ENCODE data around the gene INTS1. TPM values are rescaled to one million over a fixed set of nuclear protein-coding genes. Genes with fewer than 3 reads are reported as not detected.

Gene INTS1
- total RNA-seq, 2 experiments from 2014 or later = 105 to 112 TPM

DNA sequence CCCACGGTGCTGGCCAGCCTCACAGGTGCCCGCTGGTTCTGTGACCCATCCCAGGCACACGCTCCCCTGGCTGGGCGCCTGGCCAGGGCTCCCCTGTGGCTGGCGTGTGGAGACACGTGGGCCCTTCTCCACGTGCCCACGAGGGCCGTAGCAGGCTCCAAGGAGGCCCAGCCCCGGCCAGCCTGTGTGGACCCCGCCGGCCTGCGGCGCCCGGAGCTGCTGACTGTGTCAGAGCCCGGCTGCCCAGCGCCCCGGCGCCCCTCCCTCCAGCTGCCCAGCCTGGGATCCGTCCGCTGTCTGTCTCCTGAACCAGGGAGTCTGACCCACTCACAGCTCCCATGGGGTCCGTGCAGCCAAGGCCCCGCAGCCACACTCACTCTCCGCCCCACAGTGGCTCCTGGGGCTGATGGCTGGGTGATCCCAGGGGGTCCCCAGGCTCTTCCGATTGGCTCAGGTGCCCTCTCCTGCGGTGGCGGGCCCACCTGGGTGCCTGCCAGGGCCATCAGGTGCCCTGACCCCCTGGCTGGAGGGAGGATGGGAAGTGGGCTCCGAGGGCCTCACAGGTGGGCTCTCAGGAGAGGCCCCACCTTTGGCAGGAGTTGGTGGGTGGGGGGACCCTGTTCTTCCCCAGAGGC is 42.2 kb upstream of the INTS1 start:
- ChIA-PET POLR2A (no interaction called here), CTCF (no interaction called here)
- Mint-ChIP-seq H3K4me1 (ENCODE audit: low read depth) (peaks cover 3% of the 10 kb centered on the region), H3K4me3 (no peak overlapping the region), H3K27me3 (ENCODE audit: low read depth) (no peaks in the 10 kb centered on the region), H3K27ac (no peak overlapping the region), H3K36me3 (ENCODE audit: low read depth) (no peaks in the 10 kb centered on the region), H3K9me3 (ENCODE audit: insufficient read depth) (no peaks in the 10 kb centered on the region)
- ATAC-seq (no peak), DNase-seq (no peak)

DNA sequence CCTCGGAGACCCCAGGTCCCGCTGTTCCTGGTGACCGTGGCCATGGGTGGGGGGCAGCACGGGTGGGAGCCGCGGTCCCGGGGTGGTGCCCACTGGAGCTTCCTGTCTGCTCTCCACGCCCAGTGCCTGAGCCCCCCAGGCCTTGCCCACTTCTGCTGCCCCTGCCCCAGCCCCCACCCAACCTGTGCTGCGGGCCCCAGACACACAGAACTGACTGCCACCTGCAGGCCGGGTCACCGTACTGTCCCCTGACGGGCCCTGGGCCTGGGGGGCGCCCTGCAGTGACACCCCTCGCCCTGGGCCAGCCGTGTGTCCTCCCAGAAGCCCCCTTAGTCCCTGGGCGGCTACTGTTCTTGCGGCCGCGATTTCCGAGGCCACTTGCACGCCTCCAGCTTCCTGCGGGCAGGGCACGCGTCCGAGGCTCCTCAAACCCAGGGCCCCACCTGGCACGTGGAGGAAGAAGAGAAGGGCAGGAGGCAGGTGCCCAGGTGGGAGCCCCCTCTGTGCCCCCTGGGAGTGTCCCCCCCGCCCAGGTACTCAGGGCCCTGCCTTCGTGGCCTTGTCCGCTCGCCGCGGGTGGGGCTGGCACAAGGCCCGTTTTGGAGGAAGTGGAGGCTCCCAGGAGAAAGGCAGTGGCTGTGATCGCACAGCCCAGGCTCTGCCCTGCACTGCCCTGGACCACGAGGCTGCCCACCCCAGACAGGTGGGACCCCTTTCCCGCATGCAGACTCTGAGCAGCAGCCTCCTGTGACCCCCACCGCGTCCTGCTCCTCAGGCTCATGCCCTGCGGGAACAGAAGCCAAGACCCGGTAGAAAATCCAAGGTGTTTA is 41.4 kb upstream of the INTS1 start:
- Mint-ChIP-seq H3K36me3 (ENCODE audit: low read depth) (peaks cover 5% of the 10 kb centered on the region), H3K4me1 (ENCODE audit: low read depth) (peaks cover 3% of the 10 kb centered on the region), H3K4me3 (no peak overlapping the region), H3K9me3 (ENCODE audit: insufficient read depth) (no peaks in the 10 kb centered on the region), H3K27ac (no peak overlapping the region), H3K27me3 (ENCODE audit: low read depth) (no peaks in the 10 kb centered on the region)
- ATAC-seq (no peak), DNase-seq (no peak)
- ChIA-PET POLR2A (no interaction called here), CTCF (no interaction called here)

DNA sequence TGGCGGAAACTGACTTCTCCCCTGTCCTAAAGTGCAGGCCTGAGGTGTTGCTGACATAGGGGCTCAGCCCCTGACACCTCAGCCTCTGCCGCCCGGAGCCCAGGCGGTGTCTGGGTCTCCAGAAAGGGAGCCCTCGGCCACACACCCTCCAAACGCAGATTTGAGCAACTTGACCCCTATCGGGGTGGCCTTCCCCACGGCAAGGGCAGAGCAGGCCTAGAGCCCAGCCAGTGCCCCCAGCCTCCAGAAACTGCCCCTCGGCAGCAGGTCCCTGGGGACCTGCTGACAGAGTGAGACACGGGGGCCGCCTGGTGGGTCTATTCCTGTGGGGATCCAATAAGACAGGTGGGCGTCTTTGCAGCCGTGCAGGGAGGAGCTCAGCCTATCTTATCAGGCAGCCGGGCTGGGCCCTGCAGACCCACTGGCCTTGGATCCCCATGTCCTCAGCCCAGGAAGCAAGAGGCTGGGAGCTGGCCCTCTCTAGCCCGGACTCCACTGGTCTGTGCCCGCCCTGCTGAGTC is 40.8 kb upstream of the INTS1 start:
- no peaks in the 10 kb centered on the region for H3K27me3 Mint-ChIP-seq (ENCODE audit: low read depth)
- ChIA-PET POLR2A (no interaction called here), CTCF (interaction anchor here (1.2 kb wide), 1 partner anchor 71 kb away, joined by 3 read pairs; no protein-coding TSS in a partner anchor)
- DNase-seq (no peak), ATAC-seq (no peak)
- peaks cover 7% of the 10 kb centered on the region for H3K36me3 Mint-ChIP-seq (ENCODE audit: low read depth)
- no peaks in the 10 kb centered on the region for H3K9me3 Mint-ChIP-seq (ENCODE audit: insufficient read depth)
- H3K27ac Mint-ChIP-seq = no peak overlapping the region
- peaks cover 3% of the 10 kb centered on the region for H3K4me1 Mint-ChIP-seq (ENCODE audit: low read depth)
- H3K4me3 Mint-ChIP-seq = no peak overlapping the region

DNA sequence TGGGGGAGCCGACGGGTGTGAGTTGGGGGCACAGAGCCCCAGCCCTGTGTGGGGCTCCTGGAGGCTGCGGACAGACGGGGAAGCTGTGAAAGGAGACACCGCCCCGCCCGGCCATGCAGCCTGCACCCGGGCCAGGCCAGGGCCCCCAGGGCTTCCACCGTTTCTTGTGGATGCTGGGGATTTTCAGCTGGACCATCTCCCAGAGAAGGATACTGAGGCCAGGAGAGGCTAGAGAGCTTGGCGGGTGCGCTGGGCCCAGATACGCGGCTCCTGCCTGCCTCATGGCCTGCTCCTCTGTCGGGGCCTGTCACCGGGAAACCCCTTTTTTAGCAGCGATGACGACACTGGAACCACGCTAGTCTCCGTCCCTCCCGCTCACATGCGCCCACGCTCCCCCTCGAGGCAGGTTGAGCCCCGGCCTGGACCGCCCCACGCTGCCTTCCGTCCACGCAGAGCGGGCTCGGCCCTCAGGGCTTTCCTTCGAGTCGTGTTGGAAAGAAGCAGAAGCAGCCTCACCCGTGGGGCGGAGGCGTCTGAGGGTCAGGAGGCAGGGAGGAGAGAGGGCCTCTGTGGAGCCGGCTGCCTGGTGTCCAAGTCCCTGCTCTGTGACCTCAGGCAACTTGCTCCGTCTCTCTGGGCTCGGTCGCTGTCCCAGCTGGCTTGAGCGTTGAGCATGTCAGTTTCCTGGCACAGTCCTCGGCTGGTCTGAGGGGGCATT is 40.1 kb upstream of the INTS1 start:
- DNase-seq = no peak
- H3K27me3 Mint-ChIP-seq (ENCODE audit: low read depth) = no peaks in the 10 kb centered on the region
- no peaks in the 10 kb centered on the region for H3K9me3 Mint-ChIP-seq (ENCODE audit: insufficient read depth)
- ChIA-PET POLR2A (no interaction called here), CTCF (interaction anchor here (1.2 kb wide), 1 partner anchor 70 kb away, joined by 3 read pairs; no protein-coding TSS in a partner anchor)
- peaks cover 7% of the 10 kb centered on the region for H3K36me3 Mint-ChIP-seq (ENCODE audit: low read depth)
- no peak overlapping the region for H3K27ac Mint-ChIP-seq
- peaks cover 3% of the 10 kb centered on the region for H3K4me1 Mint-ChIP-seq (ENCODE audit: low read depth)
- ATAC-seq = no peak
- H3K4me3 Mint-ChIP-seq = no peak overlapping the region

DNA sequence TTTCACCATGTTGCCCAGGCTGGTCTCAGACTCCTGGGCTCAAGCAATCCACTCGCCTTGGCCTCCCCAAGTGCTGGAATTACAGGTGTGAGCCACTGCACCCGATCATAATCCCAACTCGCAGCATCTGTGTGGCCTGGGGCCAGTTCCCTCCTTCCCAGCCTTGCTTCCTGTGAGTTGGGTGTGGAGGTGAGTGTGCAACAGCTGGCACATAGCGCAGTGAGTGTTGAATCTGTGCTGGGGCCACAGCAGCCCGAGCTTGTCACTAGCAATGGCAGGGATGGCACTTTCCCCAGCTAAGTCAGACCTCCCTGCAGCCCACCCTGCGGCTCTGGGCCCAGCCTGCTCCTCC is 39.6 kb upstream of the INTS1 start:
- DNase-seq (no peak), ATAC-seq (no peak)
- Mint-ChIP-seq H3K36me3 (ENCODE audit: low read depth) (peaks cover 7% of the 10 kb centered on the region), H3K27me3 (ENCODE audit: low read depth) (no peaks in the 10 kb centered on the region), H3K27ac (no peak overlapping the region), H3K4me1 (ENCODE audit: low read depth) (peaks cover 3% of the 10 kb centered on the region), H3K9me3 (ENCODE audit: insufficient read depth) (no peaks in the 10 kb centered on the region), H3K4me3 (no peak overlapping the region)
- CTCF ChIA-PET = no interaction called here
- POLR2A ChIA-PET = interaction anchor here (0.5 kb wide), 1 partner anchor 143 kb away, joined by 4 read pairs; no protein-coding TSS in a partner anchor

DNA sequence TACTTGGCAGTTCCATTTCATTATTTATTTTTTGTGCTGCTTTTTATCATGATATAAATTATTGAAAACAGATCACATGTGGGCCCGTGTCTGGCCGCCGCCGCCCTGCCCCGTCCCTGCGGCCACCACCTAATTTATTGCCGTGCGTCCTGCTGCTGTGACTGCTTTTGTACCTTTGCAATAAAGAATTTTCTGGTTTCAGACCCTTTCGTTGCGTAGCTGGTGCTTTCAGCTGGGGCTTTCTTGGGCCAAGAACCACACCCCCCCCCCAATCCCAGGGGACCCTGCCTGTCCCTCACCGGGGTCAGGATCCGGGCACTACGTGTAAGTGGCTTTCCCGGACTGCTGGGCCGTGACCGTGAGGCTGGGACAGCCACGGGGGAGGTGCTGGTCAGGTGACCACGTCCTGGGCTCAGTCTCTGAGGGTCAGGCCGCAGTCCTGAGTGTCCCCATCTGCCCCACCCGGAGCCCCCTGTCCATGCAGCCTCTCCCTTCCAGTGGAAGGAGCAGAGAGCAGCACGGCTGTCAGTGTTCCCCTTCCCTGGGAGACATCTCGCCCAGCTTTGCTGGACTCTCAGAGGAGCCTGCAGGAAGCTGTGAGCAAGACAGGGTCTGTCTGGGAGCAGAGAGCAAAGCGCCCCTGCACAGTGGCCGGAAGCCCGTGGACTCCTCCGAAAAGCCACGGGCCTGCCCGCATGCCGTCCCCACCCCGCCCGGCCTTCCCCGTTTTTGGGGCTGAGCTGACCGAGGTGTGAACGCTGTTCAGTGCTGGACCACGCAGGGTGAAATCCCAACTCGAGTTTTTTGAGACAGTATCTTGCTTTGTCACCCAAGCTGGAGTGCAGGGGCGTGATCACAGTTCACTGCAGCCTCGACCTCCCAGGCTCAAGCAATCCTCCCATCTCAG is 38.9 kb upstream of the INTS1 start:
- CTCF ChIA-PET = no interaction called here
- no peak overlapping the region for H3K4me3 Mint-ChIP-seq
- H3K9me3 Mint-ChIP-seq (ENCODE audit: insufficient read depth) = no peaks in the 10 kb centered on the region
- H3K36me3 Mint-ChIP-seq (ENCODE audit: low read depth) = peaks cover 7% of the 10 kb centered on the region
- ATAC-seq = no peak
- POLR2A ChIA-PET = interaction anchor here (0.5 kb wide), 1 partner anchor 144 kb away, joined by 4 read pairs; no protein-coding TSS in a partner anchor
- H3K27ac Mint-ChIP-seq = no peak overlapping the region
- H3K27me3 Mint-ChIP-seq (ENCODE audit: low read depth) = no peaks in the 10 kb centered on the region
- DNase-seq = no peak
- H3K4me1 Mint-ChIP-seq (ENCODE audit: low read depth) = no peaks in the 10 kb centered on the region

DNA sequence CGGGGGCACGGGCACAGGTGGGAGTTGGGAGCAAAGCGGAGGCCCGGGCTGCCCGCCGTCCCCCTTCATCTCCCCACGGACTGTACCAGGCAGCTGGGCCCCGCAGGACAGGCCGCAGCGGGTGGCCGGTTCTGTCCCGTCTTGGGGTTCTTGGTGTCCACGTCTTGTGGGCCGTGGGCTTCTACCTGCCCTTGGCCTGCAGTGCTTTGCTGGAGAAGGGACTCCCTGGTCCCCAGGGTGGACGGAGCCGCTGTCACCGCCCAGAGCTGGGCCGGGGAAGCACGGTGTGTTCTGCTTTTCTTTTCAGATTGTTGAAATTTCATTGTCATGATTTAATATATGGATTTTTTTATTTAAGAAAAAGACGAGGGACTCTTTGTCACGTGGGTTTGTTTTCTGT is 38.1 kb upstream of the INTS1 start:
- Mint-ChIP-seq H3K4me3 (no peak overlapping the region), H3K27me3 (ENCODE audit: low read depth) (no peaks in the 10 kb centered on the region), H3K36me3 (ENCODE audit: low read depth) (peaks cover 9% of the 10 kb centered on the region), H3K27ac (no peak overlapping the region), H3K9me3 (ENCODE audit: insufficient read depth) (no peaks in the 10 kb centered on the region), H3K4me1 (ENCODE audit: low read depth) (no peaks in the 10 kb centered on the region)
- CTCF ChIA-PET = no interaction called here
- POLR2A ChIA-PET = no interaction called here
- DNase-seq (no peak), ATAC-seq (no peak)

DNA sequence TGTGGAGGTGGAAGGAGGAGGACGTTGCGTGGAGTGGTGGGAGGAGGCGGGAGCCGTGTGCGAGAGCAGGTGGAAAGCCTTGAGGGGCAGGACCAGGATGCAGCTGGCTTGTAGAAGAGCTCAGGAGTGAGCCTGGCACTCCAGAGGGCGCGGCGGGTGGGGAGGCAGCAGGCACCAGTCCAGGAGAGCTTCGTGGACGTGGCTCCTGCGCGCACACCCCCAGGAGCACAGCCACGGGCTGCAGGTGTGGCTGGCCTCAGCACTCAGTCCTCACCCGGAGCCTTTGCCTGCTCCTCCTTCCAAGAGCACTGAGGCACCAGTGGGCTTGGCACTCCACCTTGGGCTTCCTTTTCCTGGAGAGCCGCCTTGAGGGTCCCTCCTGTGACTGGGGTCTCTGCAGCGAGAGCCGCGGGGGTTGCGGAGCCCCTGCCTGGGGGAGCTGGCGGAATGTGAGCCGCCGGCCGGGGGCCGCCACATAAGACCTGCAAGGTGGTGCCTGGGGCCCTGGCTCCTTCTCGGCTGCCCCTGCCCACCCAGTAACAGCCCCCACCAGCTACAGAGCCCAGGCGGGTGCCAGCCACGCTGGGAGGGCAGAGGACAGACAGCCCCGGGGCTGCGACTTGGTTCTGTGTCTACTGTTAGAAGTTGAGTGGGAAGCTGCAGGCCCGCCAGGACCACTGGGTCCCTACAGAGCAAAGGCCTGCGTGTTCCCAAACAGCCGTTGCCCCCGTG is 37.4 kb upstream of the INTS1 start:
- no peak for DNase-seq
- Mint-ChIP-seq H3K4me1 (ENCODE audit: low read depth) (no peaks in the 10 kb centered on the region), H3K4me3 (no peak overlapping the region), H3K27me3 (ENCODE audit: low read depth) (no peaks in the 10 kb centered on the region), H3K36me3 (ENCODE audit: low read depth) (peaks cover 9% of the 10 kb centered on the region), H3K27ac (no peak overlapping the region), H3K9me3 (ENCODE audit: insufficient read depth) (no peaks in the 10 kb centered on the region)
- ATAC-seq = no peak
- CTCF ChIA-PET = no interaction called here
- POLR2A ChIA-PET = interaction anchor here (1.2 kb wide), 1 partner anchor 72 kb away, joined by 3 read pairs; no protein-coding TSS in a partner anchor

DNA sequence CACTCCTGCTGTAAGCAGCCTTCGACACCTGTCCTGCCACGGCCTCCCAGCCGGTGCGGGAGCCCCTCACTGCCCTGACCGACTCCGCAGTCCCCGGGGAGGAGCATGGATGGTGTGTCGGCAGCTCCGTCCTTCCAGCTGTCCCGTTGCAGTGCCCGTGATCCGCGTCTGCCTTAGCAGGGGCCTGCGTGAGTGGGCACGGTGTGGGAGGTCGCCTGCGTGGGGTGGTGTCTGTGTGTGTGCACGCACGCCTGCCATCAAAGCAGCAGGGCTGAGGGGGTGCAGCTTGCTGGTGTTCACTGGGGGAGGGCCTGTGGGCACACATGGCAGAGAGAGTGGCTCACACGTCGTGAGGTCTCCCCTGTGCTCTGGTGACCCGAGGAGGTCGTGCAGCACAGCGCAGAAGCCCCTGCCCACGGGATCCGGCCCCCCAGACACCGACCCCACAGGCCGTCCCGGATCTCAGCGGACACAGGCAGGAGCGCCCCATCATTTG is 36.6 kb upstream of the INTS1 start:
- Mint-ChIP-seq H3K9me3 (ENCODE audit: insufficient read depth) (no peaks in the 10 kb centered on the region), H3K4me3 (no peak overlapping the region), H3K36me3 (ENCODE audit: low read depth) (peaks cover 9% of the 10 kb centered on the region), H3K27me3 (ENCODE audit: low read depth) (no peaks in the 10 kb centered on the region), H3K27ac (no peak overlapping the region), H3K4me1 (ENCODE audit: low read depth) (no peaks in the 10 kb centered on the region)
- POLR2A ChIA-PET = interaction anchor here (0.9 to 1.2 kb wide), 2 partner anchors 9 to 72 kb away, joined by 3 read pairs; no protein-coding TSS in a partner anchor
- CTCF ChIA-PET = no interaction called here
- no peak for DNase-seq
- ATAC-seq = no peak

DNA sequence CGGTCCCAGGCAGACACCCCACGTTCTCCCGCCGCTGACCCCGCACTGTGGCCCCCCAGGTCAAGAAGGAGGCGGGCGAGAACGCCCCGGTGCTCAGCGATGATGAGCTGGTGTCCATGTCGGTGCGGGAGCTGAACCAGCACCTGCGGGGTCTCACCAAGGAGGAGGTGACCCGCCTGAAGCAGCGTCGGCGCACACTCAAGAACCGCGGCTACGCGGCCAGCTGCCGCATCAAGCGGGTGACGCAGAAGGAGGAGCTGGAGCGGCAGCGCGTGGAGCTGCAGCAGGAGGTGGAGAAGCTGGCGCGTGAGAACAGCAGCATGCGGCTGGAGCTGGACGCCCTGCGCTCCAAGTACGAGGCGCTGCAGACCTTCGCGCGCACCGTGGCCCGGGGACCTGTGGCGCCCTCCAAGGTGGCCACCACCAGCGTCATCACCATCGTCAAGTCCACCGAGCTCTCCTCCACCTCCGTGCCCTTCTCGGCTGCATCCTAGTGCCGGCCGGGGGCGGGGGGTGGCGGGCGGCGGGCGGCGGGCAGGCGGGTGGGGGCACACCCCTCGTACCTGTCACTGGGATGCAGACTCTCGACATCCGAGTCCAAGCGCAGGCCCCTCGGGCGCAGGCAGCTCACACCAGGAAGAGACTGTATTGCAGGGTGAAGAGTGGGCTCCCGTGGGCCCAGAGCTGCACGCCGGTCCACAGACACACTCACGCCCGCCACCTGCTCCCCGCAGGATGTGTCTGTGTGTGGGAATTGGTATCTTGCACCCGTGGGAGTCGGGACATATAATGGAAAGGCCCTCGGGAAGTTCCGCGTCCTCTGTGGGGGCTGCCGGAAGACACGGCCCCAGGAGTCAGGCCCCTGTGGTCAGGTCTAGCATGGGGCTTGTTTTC is 35.9 kb upstream of the INTS1 start:
- POLR2A ChIA-PET = interaction anchor here (0.9 kb wide), 1 partner anchor 10 kb away, joined by 3 read pairs; no protein-coding TSS in a partner anchor
- H3K27ac Mint-ChIP-seq = no peak overlapping the region

More for the DNA sequence above, 35.9 kb upstream of the INTS1 start:
- Mint-ChIP-seq H3K9me3 (ENCODE audit: insufficient read depth) (no peaks in the 10 kb centered on the region), H3K4me3 (no peak overlapping the region), H3K4me1 (ENCODE audit: low read depth) (no peaks in the 10 kb centered on the region), H3K36me3 (ENCODE audit: low read depth) (peaks cover 9% of the 10 kb centered on the region), H3K27me3 (ENCODE audit: low read depth) (no peaks in the 10 kb centered on the region)
- CTCF ChIA-PET = no interaction called here
- DNase-seq (no peak), ATAC-seq (no peak)

Data from activated CD8-positive, alpha-beta T cell treated with anti-CD3 and anti-CD28 coated beads, Interleukin-2, amount 10 ng/mL, durations not matched to agents 7 days and 5 days (primary cell).